Myocyte (in vitro differentiated cells): ENCODE results near the gene ARID3A. TPM values are rescaled to one million over a fixed set of nuclear protein-coding genes. Genes with fewer than 3 reads are reported as not detected.
"Not testable (repeated sequence)": the region's sequence is repeated elsewhere in the genome, so short reads cannot be mapped to it uniquely, and the experiment has no call there.

Source experiments
- DNase-seq: peaks from one replicate; pipeline ENCODE4 v3.0.0-alpha.2; 2012; ENCODE audit warnings: low read depth
- total RNA-seq: library from RNA; depleted of rRNA; stranded (reverse); fragments of >200 nt; gene quantifications from 2 replicates; pipeline ENCODE4 v1.2.3, GENCODE V29; 2014

Gene ARID3A
- total RNA-seq, 1 donor from 2014 or later, result 3.2 TPM

DNA sequence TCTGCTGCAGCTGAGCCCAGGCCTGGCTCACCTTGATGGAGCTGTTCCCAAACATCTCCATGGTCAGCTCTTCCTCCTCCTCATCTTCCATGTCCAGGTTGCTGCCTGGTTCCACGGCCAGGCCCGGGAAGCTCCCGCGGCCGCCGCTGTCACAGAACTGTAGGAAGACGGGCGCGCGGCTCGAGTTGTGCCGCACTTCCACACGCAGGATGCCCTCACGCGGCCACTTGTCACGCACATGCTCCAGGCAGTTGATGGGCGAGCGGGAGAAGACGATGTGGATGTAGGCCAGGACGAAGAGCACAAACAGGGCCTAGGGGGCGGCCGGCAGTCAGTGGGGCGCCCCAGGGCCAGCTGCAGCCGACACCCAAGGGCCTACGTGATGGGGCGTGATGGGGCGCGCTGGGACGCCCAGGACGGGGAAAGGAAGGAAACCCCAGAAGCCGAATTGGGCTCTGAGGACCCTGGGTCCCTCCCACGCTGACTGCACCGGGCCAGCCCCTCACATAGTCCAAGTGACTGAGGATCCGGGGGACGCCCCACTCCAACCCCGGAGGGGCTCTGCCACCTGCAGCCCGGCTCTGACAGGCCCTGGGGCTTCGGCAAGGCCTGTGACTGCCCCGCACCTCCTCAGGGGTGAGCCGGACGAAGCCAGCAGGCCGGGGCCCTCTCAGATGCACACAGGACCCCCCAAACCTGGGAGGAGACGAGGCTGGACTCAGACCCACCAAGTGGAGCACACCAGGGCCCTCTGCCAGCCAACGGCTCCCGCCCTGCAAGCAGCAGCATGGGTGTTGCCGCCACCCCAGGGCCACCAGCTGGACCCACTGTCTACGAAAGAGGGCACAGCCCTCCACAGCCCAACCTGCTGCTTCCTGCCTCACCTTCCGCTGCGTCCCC is 88.6 kb downstream of the ARID3A start:
- DNase-seq, result no peak

DNA sequence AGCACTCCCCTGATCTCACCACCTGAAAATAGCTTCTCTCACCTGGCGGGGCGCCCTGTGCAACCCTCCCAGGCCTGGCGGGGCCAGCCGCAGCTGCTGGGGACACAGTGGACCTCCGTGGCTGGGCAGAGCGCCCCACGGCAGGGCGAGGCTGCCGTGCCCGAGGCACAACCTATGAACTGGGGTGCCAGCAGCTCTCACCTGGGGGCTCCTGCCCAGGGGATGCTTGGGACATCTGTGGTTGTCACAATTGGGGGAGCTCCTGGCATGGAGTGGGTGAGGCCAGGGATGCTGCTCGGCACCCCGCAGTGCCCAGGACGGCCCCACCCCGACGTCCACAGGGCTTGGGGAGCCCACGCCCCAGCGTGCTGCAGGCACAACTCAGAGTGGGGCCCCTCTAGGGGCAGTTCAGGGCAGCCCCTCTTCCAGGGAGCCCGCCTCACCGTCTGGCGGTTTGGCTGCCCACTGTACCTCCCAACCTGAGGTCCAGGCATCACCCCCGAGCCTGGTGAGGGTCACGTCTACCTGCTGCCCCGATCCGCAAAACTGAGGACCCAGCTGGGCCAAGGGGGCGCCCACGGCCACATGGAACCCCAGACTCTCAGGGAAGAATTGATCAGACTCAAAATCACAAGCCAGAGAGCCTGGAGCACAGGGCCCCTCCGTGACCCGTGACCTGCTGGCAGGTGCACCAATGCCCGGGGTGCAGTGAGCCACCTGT is 89.4 kb downstream of the ARID3A start:
- no peak for DNase-seq

DNA sequence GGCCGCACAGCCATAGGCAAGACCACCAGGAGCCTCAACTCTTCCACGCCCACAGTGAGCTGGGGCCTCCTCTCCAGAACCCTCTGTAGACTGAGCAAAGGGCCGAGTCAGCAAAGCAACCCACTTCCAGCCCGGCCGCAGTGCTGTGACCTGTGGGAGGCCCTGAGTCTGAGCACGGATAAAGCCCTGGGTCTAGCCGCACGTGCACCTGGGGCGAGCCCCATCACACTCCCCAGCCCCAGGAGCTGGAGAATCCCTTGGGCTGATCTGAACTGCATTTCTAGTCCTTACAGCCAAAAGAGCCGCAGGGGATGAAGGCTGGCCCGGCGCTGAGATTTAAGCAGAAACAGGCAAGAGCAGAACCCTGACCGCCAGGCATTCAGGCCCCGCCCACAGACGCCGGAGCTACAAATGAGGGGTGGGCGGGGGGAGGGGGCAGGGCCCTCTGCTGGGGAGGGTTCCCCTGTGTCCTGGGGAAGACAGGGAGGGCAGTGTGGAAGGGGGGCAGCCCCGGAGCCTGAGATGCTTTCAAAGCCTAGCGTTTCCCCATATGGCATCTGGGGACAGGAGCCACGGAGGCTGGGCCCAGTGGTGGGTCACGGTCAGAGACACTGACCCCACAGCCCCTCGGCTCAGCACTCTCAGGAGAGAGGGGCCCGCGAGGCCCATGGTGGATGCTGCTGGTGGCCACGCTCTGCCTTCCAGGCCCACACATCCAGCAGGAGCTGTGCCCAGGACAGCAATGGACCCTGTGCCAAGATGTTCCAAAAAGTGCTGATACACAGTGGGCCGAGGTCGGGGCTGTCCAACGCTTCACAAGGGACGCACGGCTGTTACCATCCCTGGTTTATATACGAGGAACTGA is 90.2 kb downstream of the ARID3A start:
- no peak for DNase-seq

DNA sequence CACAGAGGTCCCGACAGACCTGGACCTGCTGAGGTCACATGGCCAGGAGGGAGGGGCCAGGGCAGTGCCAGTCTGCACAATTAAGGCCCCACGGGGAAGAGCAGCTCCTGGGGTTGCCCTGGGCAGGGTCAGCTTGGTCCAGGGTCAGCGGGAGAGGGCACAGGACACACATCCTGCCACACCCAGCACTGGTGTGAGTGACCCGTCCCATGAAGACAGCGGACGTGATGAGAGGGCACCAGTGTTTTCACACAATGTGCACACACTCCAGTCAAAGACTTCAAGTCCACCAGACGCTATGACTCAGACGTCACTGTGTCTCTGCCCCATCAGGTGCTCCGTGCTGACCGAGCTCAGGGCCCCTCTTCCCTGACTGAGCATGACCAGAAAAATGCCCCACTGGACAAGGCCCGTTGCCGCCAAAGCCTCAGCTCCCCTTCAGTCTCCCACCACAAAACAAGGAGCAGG is 90.8 kb downstream of the ARID3A start:
- no peak for DNase-seq

DNA sequence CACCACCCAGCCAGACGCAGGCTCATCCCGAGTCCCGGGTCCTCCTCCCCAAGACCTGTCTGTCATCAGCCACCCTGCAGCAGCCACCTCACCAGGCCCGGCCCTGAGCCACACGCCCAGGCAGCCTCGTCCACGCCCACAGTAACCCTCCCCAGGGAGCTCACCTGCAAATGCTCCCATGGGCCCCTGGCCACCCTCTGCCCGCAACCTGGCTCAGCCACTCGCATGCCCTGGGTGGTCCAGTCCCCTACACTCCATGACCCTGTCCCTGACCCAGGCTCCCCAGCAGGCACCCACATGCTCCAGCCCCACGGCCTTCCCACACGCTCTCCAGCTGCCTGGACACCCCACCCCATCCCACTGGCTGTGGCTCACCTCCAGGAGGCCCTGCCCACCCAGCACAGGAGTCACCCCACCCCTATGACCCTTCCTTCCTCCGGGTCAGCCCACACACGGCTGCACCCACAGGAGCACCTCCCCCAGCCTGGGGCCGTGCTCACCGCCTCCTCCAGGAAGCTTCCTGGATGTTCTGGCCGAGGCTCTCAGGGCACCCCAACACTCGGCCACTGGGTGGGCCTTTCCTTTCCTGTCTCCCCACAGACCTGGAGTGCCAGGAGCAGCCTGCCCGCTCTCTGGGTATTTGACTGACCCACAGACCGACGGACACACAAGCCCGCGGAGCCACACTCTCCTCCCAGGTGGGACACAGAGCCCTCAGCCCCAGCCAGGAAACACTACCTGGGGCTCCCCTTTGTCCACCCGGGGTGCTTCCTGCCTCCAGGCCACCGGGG is 91.5 kb downstream of the ARID3A start:
- DNase-seq, result no peak

DNA sequence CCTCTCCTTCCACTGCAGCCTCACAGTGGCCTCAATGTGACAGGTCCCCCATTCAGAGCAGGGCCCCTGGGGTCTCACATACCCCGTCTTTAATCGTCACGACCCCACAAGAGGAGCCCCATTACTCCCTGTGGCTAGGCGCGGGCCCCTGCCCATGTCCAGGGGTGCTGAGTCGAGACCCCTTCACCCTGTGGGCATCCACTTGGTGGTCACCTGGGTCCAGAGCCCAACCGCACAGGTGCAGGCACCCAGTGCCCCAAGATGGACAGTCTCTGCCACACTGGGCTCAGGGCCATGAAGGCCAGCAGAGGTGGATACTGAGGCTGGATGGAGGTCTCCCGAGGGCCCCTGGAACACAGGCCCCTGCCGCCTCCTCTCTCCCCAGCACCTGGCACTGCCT is 92.1 kb downstream of the ARID3A start:
- no peak for DNase-seq

DNA sequence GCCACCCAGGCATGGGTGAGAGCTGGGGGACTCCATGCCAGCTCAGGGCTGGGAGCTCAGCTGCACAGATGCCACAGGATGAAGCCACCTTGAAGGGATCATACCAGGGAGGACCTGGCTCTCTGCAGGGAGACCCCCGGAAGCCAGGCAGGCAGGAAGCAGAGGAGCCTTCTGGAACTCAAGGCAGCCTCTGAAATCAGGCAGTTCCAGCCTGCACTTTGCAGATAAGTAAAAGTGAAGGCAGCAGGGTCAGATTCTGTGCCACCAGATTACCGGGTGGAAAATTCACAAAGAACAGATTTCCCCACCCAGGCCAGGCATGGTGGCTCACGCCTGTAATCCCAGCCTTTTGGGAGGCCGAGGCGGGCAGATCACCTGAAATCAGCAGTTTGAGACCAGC is 92.6 kb downstream of the ARID3A start:
- no peak for DNase-seq

DNA sequence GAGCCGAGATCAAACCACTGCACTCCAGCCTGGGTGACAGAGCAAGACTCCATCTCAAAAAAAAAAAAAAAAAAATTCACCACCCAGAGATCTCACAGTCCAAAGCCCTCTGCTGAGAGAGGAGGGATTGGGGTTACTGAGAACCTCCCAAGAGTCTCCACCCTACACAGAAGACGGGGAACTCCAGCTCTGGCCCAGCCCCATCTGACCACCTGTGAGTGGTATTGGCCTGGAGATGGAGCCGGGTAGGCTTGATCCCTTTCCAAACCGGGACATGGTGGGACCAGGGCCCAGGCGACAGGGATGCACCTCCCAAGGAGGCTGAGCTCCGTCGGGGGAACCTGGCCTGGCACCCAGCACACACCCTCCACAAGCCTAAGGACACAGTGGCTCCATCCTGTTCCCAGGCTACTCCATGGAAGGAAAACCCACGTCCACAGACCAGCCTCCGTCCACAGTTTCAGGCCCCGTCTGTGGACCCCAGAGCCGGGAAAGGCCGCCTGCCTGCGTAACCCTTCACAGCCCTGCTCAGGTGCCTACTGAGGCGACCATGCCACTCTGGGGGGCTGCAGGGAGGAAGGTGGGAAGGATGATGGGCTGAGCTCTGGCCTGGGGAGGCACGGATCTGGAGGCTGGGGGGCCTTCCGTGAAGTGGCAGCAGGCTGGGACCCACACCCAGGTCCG is 93.2 kb downstream of the ARID3A start:
- no peak for DNase-seq

DNA sequence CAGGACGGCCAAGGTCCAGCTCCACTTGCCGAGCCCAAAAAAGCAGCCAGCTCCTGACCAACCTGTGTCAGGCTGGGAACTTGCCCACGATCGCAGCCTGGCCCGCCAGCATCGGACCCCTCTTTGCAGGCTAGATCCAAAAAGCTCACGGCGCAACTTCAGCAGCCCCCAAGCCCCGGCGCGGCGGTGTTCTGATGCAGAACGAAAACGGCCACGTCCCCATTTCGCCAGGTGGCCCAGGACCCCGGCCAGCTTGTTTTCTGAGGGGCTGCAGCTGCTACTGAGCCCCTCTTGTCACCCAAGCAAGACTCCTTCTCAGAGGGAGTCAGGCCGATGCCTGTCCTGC is 93.8 kb downstream of the ARID3A start:
- DNase-seq, result no peak

DNA sequence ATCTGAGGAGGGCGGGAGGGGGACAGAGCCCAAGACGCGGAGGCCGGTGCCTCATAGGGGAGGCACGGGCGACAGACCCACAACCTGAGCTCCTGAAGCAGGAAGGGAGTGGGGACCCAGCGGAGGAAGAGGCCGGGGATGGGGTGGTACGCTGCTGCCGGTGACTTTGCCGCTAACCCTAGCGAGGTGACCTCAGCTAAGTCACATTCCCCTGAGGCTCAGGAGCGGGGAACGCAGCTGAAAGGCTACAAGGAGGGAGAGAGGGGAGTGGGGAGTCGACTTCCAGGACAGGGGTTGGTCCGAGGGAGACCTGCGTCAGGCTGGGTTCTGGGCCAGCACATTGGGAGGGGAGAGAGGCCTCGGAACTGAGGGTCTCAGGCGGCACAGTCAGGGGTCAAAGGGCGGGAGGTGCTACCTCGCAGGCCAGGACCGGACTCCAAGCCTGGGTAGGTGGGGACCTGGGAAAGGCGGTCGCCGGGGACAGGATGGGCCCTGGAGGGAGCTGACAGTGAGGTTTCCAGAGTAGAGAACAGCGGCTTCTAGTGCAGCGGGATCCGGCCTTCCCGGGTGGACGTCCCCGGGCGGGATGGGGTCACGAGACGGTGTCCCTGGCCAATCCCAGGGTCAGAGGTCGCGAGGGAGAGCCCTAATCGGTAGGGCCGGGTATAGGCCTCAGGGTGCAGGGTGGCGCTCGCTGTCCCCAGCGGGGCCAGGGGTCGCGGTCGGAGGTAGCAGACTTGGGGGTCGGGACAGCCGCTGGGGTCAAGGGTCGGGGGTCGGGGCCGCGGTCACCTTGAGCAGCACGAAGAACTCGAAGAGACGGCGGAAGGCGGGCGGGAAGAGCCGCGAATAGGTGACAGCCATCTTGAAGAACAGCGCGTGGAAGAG is 94.4 kb downstream of the ARID3A start:
- DNase-seq, result no peak

DNA sequence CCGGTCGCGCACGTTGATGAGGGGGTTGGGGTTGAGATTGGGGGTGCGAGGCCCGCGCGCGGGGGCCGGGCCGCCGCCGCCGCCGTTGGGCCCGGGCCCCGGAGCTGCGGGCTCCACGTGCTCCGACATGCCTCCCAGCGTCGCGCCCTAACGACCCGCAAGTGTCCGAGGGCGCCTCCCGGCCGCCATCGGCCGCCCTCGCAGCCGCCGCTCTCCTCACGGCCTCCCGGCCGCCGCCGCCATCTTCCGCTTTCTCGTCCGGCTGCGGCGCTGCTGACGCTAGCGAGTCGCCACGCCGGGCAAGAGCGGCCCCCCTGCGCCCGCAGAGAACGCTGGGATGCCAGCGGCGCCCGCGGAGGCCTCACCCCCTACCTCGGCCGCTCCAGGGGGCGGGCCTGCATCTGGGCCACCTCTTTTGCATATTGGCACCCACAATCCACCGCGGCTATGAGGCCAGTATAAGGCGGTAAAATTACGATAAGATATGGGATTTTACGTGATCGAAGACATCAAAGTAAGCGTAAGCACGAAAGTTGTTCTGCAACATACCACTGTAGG is 95.1 kb downstream of the ARID3A start, which contains the start of gene TMEM259:
Gene TMEM259, minus strand, starts transcription at position 256 of the 558 bp plus-strand sequence. Its CDS starts 127 bp downstream, at position 129.
- DNase-seq, result peak; percentile 98

DNA sequence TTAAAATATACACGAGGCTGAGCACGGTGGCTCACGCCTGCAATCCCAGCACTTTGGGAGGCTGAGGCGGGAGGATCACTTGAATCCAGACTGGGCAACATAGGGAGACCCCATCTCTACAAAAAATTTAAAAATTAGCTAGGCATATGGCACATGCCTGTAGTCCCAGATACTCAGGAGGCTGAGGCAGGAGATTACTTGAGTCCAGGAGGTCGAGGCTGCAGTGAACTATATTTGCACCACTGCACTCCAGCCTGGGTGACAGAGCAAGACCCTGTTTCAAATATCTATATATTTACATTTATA is 98.0 kb downstream of the ARID3A start:
- DNase-seq, result not testable (repeated sequence)

DNA sequence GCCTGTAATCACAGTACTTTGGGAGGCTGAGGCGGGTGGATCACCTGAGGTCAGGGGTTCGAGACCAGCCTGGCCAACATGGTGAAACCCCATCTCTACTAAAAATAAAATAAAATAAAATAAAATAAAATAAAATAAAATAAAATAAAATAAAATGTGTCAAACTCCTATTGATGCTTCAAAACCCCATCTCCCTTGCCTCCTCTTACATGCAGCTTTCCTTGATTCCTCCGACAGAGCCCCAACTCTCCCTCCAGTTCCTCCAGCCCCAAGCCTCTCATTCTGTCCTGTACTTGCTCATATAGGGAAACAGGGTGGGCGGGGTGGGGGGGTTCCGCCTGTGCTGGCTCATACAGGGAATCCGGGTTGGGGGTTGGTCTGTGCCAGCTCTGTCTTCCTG is 99.2 kb downstream of the ARID3A start:
- not testable (repeated sequence) for DNase-seq

Other genes starting within 250 kb of the ARID3A start
- 157 and 175 TPM in 2 replicates for gene FSTL3, start 249.6 kb upstream of the ARID3A start, total RNA-seq
- gene PRSS57, start 230.6 kb upstream of the ARID3A start, total RNA-seq, result not detected in 2 replicates
- gene PALM, start 217.1 kb upstream of the ARID3A start, total RNA-seq, result 4.8 and 7.8 TPM in 2 replicates
- 2.3 and 2.9 TPM in 2 replicates for gene MISP, start 174.9 kb upstream of the ARID3A start, total RNA-seq
- 89.0 and 105 TPM in 2 replicates for gene PTBP1, start 128.6 kb upstream of the ARID3A start, total RNA-seq
- 0.16 and 0.26 TPM in 2 replicates for gene PLPPR3, start 104.1 kb upstream of the ARID3A start, total RNA-seq
- gene AZU1, start 98.2 kb upstream of the ARID3A start, total RNA-seq, result not detected in 2 replicates
- gene PRTN3, start 85.0 kb upstream of the ARID3A start, total RNA-seq, result not detected in 2 replicates
- not detected in 2 replicates for gene ELANE, start 73.7 kb upstream of the ARID3A start, total RNA-seq
- gene CFD, start 66.4 kb upstream of the ARID3A start, total RNA-seq, result 0.16 and 0.57 TPM in 2 replicates
- 27.7 and 31.2 TPM in 2 replicates for gene MED16, start 32.8 kb upstream of the ARID3A start, total RNA-seq
- not detected in 2 replicates for gene RNU6-9, start 32.6 kb upstream of the ARID3A start, total RNA-seq
- gene R3HDM4, start 12.8 kb upstream of the ARID3A start, total RNA-seq, result 51.8 and 53.6 TPM in 2 replicates
- gene KISS1R, start 8.7 kb upstream of the ARID3A start, total RNA-seq, result not detected in 2 replicates
- gene WDR18, start 58.3 kb downstream of the ARID3A start, total RNA-seq, result 34.2 and 42.9 TPM in 2 replicates
- 0.05 and 0.16 TPM in 2 replicates for gene GRIN3B, start 74.4 kb downstream of the ARID3A start, total RNA-seq
- gene TMEM259, start 95.1 kb downstream of the ARID3A start, total RNA-seq, result 182 and 198 TPM in 2 replicates
- not detected in 2 replicates for gene RNU6-2, start 95.5 kb downstream of the ARID3A start, total RNA-seq
- gene CNN2, start 100.6 kb downstream of the ARID3A start, total RNA-seq, result 88.1 and 92.4 TPM in 2 replicates
- gene ABCA7, start 114.1 kb downstream of the ARID3A start, total RNA-seq, result 41.9 and 43.0 TPM in 2 replicates
- gene ARHGAP45, start 141.1 kb downstream of the ARID3A start, total RNA-seq, result 0.21 and 0.68 TPM in 2 replicates
- gene POLR2E, start 169.3 kb downstream of the ARID3A start, total RNA-seq, result 213 and 240 TPM in 2 replicates
- 475 and 493 TPM in 2 replicates for gene GPX4, start 178.0 kb downstream of the ARID3A start, total RNA-seq
- gene SBNO2, start 248.2 kb downstream of the ARID3A start, total RNA-seq, result 23.3 and 25.0 TPM in 2 replicates